Measurements from ENCODE around the gene FBXL19.

The FBXL19 gene

GRCh38 chr16:30894540-30895368 lies 28.6 kb upstream of the FBXL19 start:
- no peak for DNase-seq

GRCh38 chr16:30895627-30896260 lies 27.6 kb upstream of the FBXL19 start:
- no peak for DNase-seq

- DNase-seq: no peak
These were observed 27.0 kb upstream of the FBXL19 start, which contains the start of gene CTF1 for GRCh38 chr16:30896261-30896888. Gene CTF1 (plus strand): TSS chr16:30896614. CDS start chr16:30896644, 30 bp downstream.

- peak; percentile 74 for DNase-seq
These were observed 26.3 kb upstream of the FBXL19 start for GRCh38 chr16:30896889-30897733.

- no peak for DNase-seq
These were observed 23.6 kb upstream of the FBXL19 start for GRCh38 chr16:30899794-30900193.

- no peak for DNase-seq
These were observed 22.8 kb upstream of the FBXL19 start for GRCh38 chr16:30900588-30900987.

GRCh38 chr16:30901201-30902028 lies 22.0 kb upstream of the FBXL19 start:
- no peak for DNase-seq

- DNase-seq: no peak
These were observed 21.1 kb upstream of the FBXL19 start for GRCh38 chr16:30902029-30902972.

- DNase-seq: no peak
These were observed 20.4 kb upstream of the FBXL19 start for GRCh38 chr16:30903002-30903401.

- DNase-seq: no peak
These were observed 19.8 kb upstream of the FBXL19 start for GRCh38 chr16:30903596-30903995.

GRCh38 chr16:30904114-30904780 lies 19.1 kb upstream of the FBXL19 start:
- DNase-seq: no peak

GRCh38 chr16:30907064-30907463 lies 16.3 kb upstream of the FBXL19 start:
- DNase-seq: no peak

GRCh38 chr16:30910427-30911029 lies 12.8 kb upstream of the FBXL19 start:
- DNase-seq: no peak

- no peak for DNase-seq
These were observed 10.5 kb upstream of the FBXL19 start for GRCh38 chr16:30912794-30913412.

GRCh38 chr16:30914830-30915229 lies 8.5 kb upstream of the FBXL19 start:
- no peak for DNase-seq

GRCh38 chr16:30918614-30919013 lies 4.8 kb upstream of the FBXL19 start:
- DNase-seq: no peak

GRCh38 chr16:30920891-30921290 lies 2.5 kb upstream of the FBXL19 start:
- DNase-seq: no peak

- DNase-seq: no peak
These were observed 2.0 kb upstream of the FBXL19 start for GRCh38 chr16:30921459-30921747.

GRCh38 chr16:30921748-30922419 lies 1.5 kb upstream of the FBXL19 start:
- peak; percentile 85 for DNase-seq

All from effector CD8-positive, alpha-beta T cell (primary cell).